ENCODE measurements around the gene OPN1MW3.
"Not testable (repeated sequence)": the region's sequence is repeated elsewhere in the genome, so short reads cannot be mapped to it uniquely, and the experiment has no call there.

GRCh38 chrX:154233620-154234019 lies 23.8 kb upstream of the OPN1MW3 start:
- TF ChIP-seq, protein P1, sequence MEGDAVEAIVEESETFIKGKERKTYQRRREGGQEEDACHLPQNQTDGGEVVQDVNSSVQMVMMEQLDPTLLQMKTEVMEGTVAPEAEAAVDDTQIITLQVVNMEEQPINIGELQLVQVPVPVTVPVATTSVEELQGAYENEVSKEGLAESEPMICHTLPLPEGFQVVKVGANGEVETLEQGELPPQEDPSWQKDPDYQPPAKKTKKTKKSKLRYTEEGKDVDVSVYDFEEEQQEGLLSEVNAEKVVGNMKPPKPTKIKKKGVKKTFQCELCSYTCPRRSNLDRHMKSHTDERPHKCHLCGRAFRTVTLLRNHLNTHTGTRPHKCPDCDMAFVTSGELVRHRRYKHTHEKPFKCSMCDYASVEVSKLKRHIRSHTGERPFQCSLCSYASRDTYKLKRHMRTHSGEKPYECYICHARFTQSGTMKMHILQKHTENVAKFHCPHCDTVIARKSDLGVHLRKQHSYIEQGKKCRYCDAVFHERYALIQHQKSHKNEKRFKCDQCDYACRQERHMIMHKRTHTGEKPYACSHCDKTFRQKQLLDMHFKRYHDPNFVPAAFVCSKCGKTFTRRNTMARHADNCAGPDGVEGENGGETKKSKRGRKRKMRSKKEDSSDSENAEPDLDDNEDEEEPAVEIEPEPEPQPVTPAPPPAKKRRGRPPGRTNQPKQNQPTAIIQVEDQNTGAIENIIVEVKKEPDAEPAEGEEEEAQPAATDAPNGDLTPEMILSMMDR (IDR thresholded peaks at IDR 0.05): not testable (repeated sequence)
- TF ChIP-seq ZFX (IDR thresholded peaks at IDR 0.05; ENCODE audit: borderline replicate concordance): not testable (repeated sequence)

Measured in 22Rv1 (cell line).